Pancreas (tissue), 10 donors: ENCODE results near the gene KRT9. TPM values are rescaled to one million over a fixed set of nuclear protein-coding genes. Genes with fewer than 3 reads are reported as not detected.

Experiments used
- ATAC-seq, 4 donors: fragments of 200-7000 bp; cut with Tn5 transposase; one replicate each; pipeline versions ENCODE4 v1.8.0 to v1.9.1; 2020; ENCODE audit warnings: mild to moderate bottlenecking in 4 of 4, moderate library complexity in 4 of 4
- DNase-seq, 6 donors: peaks; one replicate each; pipeline ENCODE4 v3.0.0-alpha.2; 2020
- FAIRE-seq: peaks from 2 replicates; lab custom pipeline; 2012; peaks lifted over from hg19 to GRCh38; lab: Jason Lieb, UNC
- H3K27ac ChIP-seq, 4 donors: fragments of 200-600 bp; sonication (generic); 1 replicate in 3 of 4; 2 replicates in 1 of 4; pipeline versions ENCODE4 v1.5.0 to v1.8.0; 2020
- H3K27me3 ChIP-seq, 4 donors: fragments of 200-600 bp; one replicate each; pipeline ENCODE4 v1.8.0; 2021
- H3K36me3 ChIP-seq, 3 donors: fragments of 200-600 bp; sonication (generic) in 1 of 3; one replicate each; pipeline versions ENCODE4 v1.5.0 to v1.8.0; 2020 to 2021
- H3K4me1 ChIP-seq, 3 donors: fragments of 200-600 bp; one replicate each; pipeline ENCODE4 v1.8.0; 2021
- H3K4me3 ChIP-seq, 4 donors: fragments of 200-600 bp; sonication (generic) in 2 of 4; one replicate each; pipeline versions ENCODE4 v1.5.0 to v1.8.0; 2020 to 2021
- H3K9me3 ChIP-seq, 4 donors: fragments of 200-600 bp; one replicate each; pipeline ENCODE4 v1.8.0; 2021
- CTCF ChIP-seq, 4 donors: fragments of 200-600 bp; sonication (generic) in 3 of 4; IDR thresholded peaks; one replicate each; pipeline versions ENCODE4 v1.5.0 to v1.8.0; 2021; ENCODE audit warnings: antibody characterized with exemption in 4 of 4
- whole genome bisulfite sequencing, 2 donors: extraction: QIAGEN DNeasy Blood & Tissue Kit; methylation state at CpG; one replicate each; pipeline ENCODE4 v1.1.7; 2013; 5-methylcytosine and 5-hydroxymethylcytosine counted together
- intact Hi-C, 3 donors: fragments of 100-400 bp; cut with DNase I; formaldehyde crosslinking; loops; one replicate each; pipeline versions ENCODE4 v1.11.1 to v1.14.2; 2022
- polyA plus RNA-seq, 2 donors: library from polyadenylated mRNA; stranded (reverse); fragments of 200-250 nt; gene quantifications; one replicate each; pipeline ENCODE4 v1.2.3, GENCODE V29; 2013
- total RNA-seq, 6 donors: library from RNA; stranded (reverse); fragmentation: NEBNext Ultra II Directional in 4 of 6; extraction: Animal tissue kit (Norgen Biotek cat#: 25700) in 4 of 6; gene quantifications; one replicate each; pipeline versions ENCODE4 v1.2.1 to v1.2.4, GENCODE V29; 2021 to 2023
- donor health status: healthy with polysubstance abuse.
- donor health status: DM: no; HTN: no; CAD: no; lungs with moderate emphysema.
- donor health status: DM: no; HTN: no; CAD: no.
- donor health status: control.
- donor health status: control.
- donor health status: Bipolar disorder and iron deficiency.
- donor health status: DM: yes; HTN: yes; CAD: no.
- donor health status: DM: no; HTN: no; CAD: no.
- donor health status: DM: no; HTN: no; CAD: no.
- donor health status: DM: yes; HTN: yes; CAD: no.

The KRT9 gene
- total and polyA plus RNA-seq, 8 donors: not detected

DNA sequence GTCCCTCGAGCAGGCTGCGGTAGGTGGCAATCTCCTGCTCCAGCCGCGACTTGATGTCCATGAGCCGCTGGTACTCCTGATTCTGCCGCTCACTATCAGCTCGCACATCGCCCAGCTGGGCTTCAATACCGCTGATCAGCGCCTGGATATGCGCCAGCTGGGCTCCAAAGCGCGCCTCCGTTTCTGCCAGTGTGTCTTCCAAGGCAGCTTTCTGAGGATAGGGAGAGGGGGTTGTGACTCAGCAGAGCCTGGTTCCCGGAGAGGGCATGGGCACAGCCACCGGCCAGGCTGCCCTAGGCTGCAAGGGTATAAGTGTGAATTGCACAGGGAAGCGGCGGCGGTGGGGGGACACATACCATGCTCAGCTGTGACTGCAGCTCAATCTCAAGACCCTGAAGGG, 48.1 kb downstream of the KRT9 start:
- intact Hi-C loops: loop anchor here in 1 of 3 donors (10.0 kb wide), 1 partner anchor 619 kb away; no protein-coding TSS in a partner anchor
- Histone ChIP-seq H3K27me3 (peaks cover 0 to 7% (median 0%) of the 10 kb centered on the region in 4 donors), H3K4me1 (peaks cover 0 to 6% (median 4%) of the 10 kb centered on the region in 3 donors), H3K36me3 (no peaks in the 10 kb centered on the region), H3K4me3 (no peak overlapping the region), H3K9me3 (no peaks in the 10 kb centered on the region), H3K27ac (no peak overlapping the region)
- no peak for TF ChIP-seq CTCF (IDR thresholded peaks at IDR 0.05)
- no peak for FAIRE-seq
- ATAC-seq: no peak
- peak in 1 of 6 donors; percentile 39 for DNase-seq
- WGBS, 2 donors: 77 to 82% methylated on average over 19 of the region's 19 CpGs

DNA sequence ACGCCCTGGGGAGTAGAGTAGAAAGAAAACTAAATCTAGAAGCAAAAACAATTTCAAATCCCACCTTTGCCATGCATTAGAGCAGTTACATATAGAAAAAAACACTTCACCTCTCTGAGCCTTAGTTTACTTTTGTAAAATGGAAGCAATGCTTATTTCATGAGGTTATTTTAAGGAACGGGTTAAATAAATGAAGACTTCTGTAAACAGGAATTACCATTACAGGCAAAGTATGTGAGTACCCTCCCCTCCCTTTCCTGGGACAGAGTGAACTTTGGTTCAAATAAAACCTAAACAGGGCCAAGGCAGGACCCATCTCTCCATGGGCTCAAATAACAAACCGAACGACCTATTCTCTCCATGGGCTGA, 48.6 kb downstream of the KRT9 start:
- ATAC-seq (no peak), FAIRE-seq (no peak)

GRCh38 chr17:41522301-41523224, 49.3 kb downstream of the KRT9 start:
- 77 to 84% methylated on average over 12 of the region's 12 CpGs for WGBS, 2 donors
- Histone ChIP-seq H3K36me3 (no peaks in the 10 kb centered on the region), H3K9me3 (no peaks in the 10 kb centered on the region), H3K27ac (peak overlapping the region; percentile 22 to 63 (median 39)), H3K4me3 (no peak overlapping the region), H3K27me3 (no peaks in the 10 kb centered on the region), H3K4me1 (peaks cover 0 to 6% (median 4%) of the 10 kb centered on the region in 3 donors)
- ATAC-seq (peak; percentile 2 to 32 (median 15)), FAIRE-seq (no peak), DNase-seq (peak in 1 of 6 donors; percentile 23)
- intact Hi-C loops: loop anchor here in 1 of 3 donors (10.0 kb wide), 1 partner anchor 618 kb away; no protein-coding TSS in a partner anchor
- no peak for TF ChIP-seq CTCF (IDR thresholded peaks at IDR 0.05)

More for the DNA sequence above, 48.6 kb downstream of the KRT9 start:
- H3K9me3 ChIP-seq: no peaks in the 10 kb centered on the region
- H3K4me3 ChIP-seq: no peak overlapping the region
- intact Hi-C loops: loop anchor here in 1 of 3 donors (10.0 kb wide), 1 partner anchor 618 kb away; no protein-coding TSS in a partner anchor
- DNase-seq: no peak
- no peaks in the 10 kb centered on the region for H3K36me3 ChIP-seq
- 74 to 83% methylated on average over 4 of the region's 4 CpGs for WGBS, 2 donors
- H3K27ac ChIP-seq: peak overlapping the region in 1 of 4 donors; percentile 30
- peaks cover 0 to 3% (median 0%) of the 10 kb centered on the region in 4 donors for H3K27me3 ChIP-seq
- no peak for TF ChIP-seq CTCF (IDR thresholded peaks at IDR 0.05)
- peaks cover 0 to 6% (median 4%) of the 10 kb centered on the region in 3 donors for H3K4me1 ChIP-seq

DNA sequence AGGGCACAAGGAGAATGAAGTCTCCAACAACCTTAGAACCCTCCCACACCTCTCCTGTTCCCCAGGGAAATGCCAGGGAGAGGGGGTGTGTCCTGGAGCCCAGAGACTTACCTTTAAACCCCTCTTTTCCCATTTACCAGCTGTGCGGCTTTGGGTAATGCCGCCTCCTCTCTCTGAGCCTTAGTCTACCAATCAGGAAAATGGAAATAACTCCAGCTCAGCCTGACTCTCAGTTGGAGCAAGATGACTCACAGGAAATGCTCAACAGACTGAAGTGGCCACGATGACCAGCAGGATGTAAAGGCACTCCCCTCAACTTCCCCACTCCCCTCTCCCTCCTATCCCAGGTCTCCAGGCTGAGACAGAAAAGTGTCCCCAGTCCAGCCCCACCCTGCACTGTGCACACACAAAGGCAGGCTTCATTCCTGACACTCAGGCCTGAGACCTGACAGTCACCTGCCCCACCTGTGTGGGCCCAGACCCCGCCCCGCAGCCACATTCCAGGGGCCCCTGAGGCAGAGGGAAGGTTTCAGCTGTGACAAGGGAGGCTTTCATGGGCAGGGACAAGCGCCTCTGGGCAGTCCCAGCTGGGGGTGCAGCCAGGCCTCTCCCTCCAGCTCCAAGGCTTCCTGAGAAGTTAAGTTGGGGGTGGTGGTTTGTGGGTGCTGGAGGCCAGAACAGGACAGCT, 50.1 kb downstream of the KRT9 start:
- Histone ChIP-seq H3K36me3 (no peaks in the 10 kb centered on the region), H3K27me3 (no peaks in the 10 kb centered on the region), H3K27ac (peak overlapping the region; percentile 30 to 63 (median 43)), H3K9me3 (no peaks in the 10 kb centered on the region), H3K4me1 (peaks cover 0 to 6% (median 4%) of the 10 kb centered on the region in 3 donors), H3K4me3 (no peak overlapping the region)
- intact Hi-C loops: loop anchor here in 1 of 3 donors (10.0 kb wide), 1 partner anchor 617 kb away; no protein-coding TSS in a partner anchor
- WGBS, 2 donors: 59 to 62% methylated on average over 6 of the region's 6 CpGs
- FAIRE-seq (no peak), DNase-seq (peak in 4 of 6 donors; percentile 23 to 52 (median 40)), ATAC-seq (peak; percentile 28 to 70 (median 52))
- no peak for TF ChIP-seq CTCF (IDR thresholded peaks at IDR 0.05)
